CD14-positive monocyte (primary cell): Measurements from ENCODE around the gene EXD3. TPM values are rescaled to one million over a fixed set of nuclear protein-coding genes. Genes with fewer than 3 reads are reported as not detected.

Experiments
- DNase-seq, 3 donors: peaks; one replicate each; pipeline ENCODE4 v3.0.0-alpha.2; 2011 to 2022
- H2AFZ ChIP-seq: 2 replicates; pipeline ENCODE4 v1.6.0; 2012; ENCODE audit warnings: mild to moderate bottlenecking, low read depth, low read length, inconsistent platforms; ENCODE audit not compliant: insufficient read depth, poor library complexity, severe bottlenecking
- H3K27ac ChIP-seq, 2 donors: 1 replicate in 1 of 2; 2 replicates in 1 of 2; pipeline ENCODE4 v1.5.1; 2012 to 2013; ENCODE audit warnings: low read length in 2 of 2, control low read depth in 1 of 2, inconsistent platforms in 1 of 2, low read depth in 1 of 2, mild to moderate bottlenecking in 1 of 2
- H3K27me3 ChIP-seq, 2 donors: one replicate each; pipeline versions ENCODE4 v1.6.0 to v1.6.1; 2011 to 2013; ENCODE audit warnings: low read length in 2 of 2; ENCODE audit not compliant: control insufficient read depth in 2 of 2, insufficient read depth in 2 of 2
- H3K36me3 ChIP-seq, 2 donors: replicated peaks in 1 of 2; 1 replicate in 1 of 2; 2 replicates in 1 of 2; pipeline versions ENCODE4 v1.5.1 to v1.6.1; 2012 to 2013; ENCODE audit warnings: low read length in 2 of 2, control low read depth in 1 of 2, inconsistent platforms in 1 of 2, mild to moderate bottlenecking in 1 of 2; ENCODE audit not compliant: insufficient read depth in 2 of 2, control insufficient read depth in 1 of 2
- H3K4me1 ChIP-seq, 2 donors: 1 replicate in 1 of 2; 2 replicates in 1 of 2; pipeline versions ENCODE4 v1.5.1 to v1.6.1; 2012 to 2013; ENCODE audit warnings: low read length in 2 of 2, control low read depth in 1 of 2, inconsistent platforms in 1 of 2, mild to moderate bottlenecking in 1 of 2, moderate library complexity in 1 of 2; ENCODE audit not compliant: insufficient read depth in 2 of 2, control insufficient read depth in 1 of 2
- H3K4me2 ChIP-seq: replicated peaks from 2 replicates; pipeline ENCODE3; 2012; ENCODE audit warnings: low read length, moderate library complexity, mild to moderate bottlenecking; ENCODE audit not compliant: poor library complexity, severe bottlenecking; ENCODE audit errors: extremely low read depth
- H3K4me3 ChIP-seq, 3 experiments: fragments of 200-600 bp in 1 of 3; sonication (generic) in 1 of 3; replicated peaks in 1 of 3; 1 replicate in 2 of 3; 2 replicates in 1 of 3; pipeline ENCODE4 v1.5.1; 2011 to 2013; ENCODE audit warnings: low read length in 3 of 3, mild to moderate bottlenecking in 3 of 3, control low read depth in 2 of 3, low read depth in 2 of 3, inconsistent platforms in 1 of 3, moderate library complexity in 1 of 3
- H3K79me2 ChIP-seq: 2 replicates; pipeline ENCODE4 v1.6.0; 2012; ENCODE audit warnings: mild to moderate bottlenecking, control low read depth, inconsistent platforms, low read length, moderate library complexity; ENCODE audit not compliant: insufficient read depth
- H3K9ac ChIP-seq: 2 replicates; pipeline ENCODE4 v1.6.0; 2017; ENCODE audit warnings: low read length, mild to moderate bottlenecking; ENCODE audit not compliant: insufficient read depth, poor library complexity, severe bottlenecking
- H3K9me3 ChIP-seq, 2 donors: replicated peaks in 1 of 2; 1 replicate in 1 of 2; 2 replicates in 1 of 2; pipeline versions ENCODE4 v1.5.1 to v1.6.1; 2012 to 2013; ENCODE audit warnings: low read length in 2 of 2, control low read depth in 1 of 2; ENCODE audit not compliant: control insufficient read depth in 1 of 2, insufficient read depth in 1 of 2
- H4K20me1 ChIP-seq: 2 replicates; pipeline ENCODE4 v1.6.0; 2012; ENCODE audit warnings: mild to moderate bottlenecking, low read length, control low read depth, moderate library complexity; ENCODE audit not compliant: insufficient read depth
- H3K27ac Mint-ChIP-seq, 7 donors: one replicate each; pipeline ENCODE4 v1.8.0; 2020; ENCODE audit warnings: mild to moderate bottlenecking in 7 of 7, mixed read lengths in 7 of 7, moderate library complexity in 6 of 7, inconsistent platforms in 2 of 7
- H3K27me3 Mint-ChIP-seq, 3 donors: one replicate each; pipeline ENCODE4 v1.8.0; 2021 to 2022; ENCODE audit warnings: low read depth in 3 of 3, mild to moderate bottlenecking in 3 of 3, mixed read lengths in 3 of 3, moderate library complexity in 3 of 3, inconsistent platforms in 1 of 3
- H3K36me3 Mint-ChIP-seq, 2 donors: one replicate each; pipeline ENCODE4 v1.8.0; 2020; ENCODE audit warnings: mixed read lengths in 2 of 2, inconsistent platforms in 1 of 2, mild to moderate bottlenecking in 1 of 2
- H3K4me1 Mint-ChIP-seq: one replicate; pipeline ENCODE4 v1.8.0; 2020; ENCODE audit warnings: mild to moderate bottlenecking, mixed read lengths
- H3K4me3 Mint-ChIP-seq, 2 donors: one replicate each; pipeline ENCODE4 v1.8.0; 2020; ENCODE audit warnings: mild to moderate bottlenecking in 2 of 2, mixed read lengths in 2 of 2, moderate library complexity in 1 of 2
- H3K9me3 Mint-ChIP-seq, 7 donors: one replicate each; pipeline ENCODE4 v1.8.0; 2020 to 2022; ENCODE audit warnings: mixed read lengths in 7 of 7, mild to moderate bottlenecking in 6 of 7, moderate library complexity in 6 of 7, inconsistent platforms in 2 of 7
- WGBS: methylation state at CpG from one replicate; pipeline ENCODE4 v1.1.5; 2013; ENCODE audit warnings: missing lambda C conversion rate; ENCODE audit not compliant: insufficient coverage; 5-methylcytosine and 5-hydroxymethylcytosine counted together
- intact Hi-C, 2 donors: fragments of 100-400 bp; cut with micrococcal nuclease; formaldehyde crosslinking; loops; one replicate each; pipeline versions ENCODE4 v1.15.0 to v1.15.1; 2023
- polyA plus RNA-seq, 3 donors: library from polyadenylated mRNA; depleted of rRNA in 1 of 3; unstranded in 2 of 3; stranded (reverse) in 1 of 3; fragments of 300-500 nt in 2 of 3; fragments of >200 nt in 1 of 3; fragmentation: Illumina TruSeq in 2 of 3; gene quantifications; 1 replicate in 2 of 3; 2 replicates in 1 of 3; pipeline ENCODE4 v1.2.3, GENCODE V29; 2012 to 2021
- TF ChIP-seq, protein P1 (sequence below): fragments of 200-600 bp; IDR thresholded peaks from one replicate; pipeline ENCODE4 v1.8.0; 2022; ENCODE audit warnings: antibody characterized with exemption, mild to moderate bottlenecking

Gene EXD3
- polyA plus RNA-seq, 3 donors, result 2.0 to 10.8 (median 3.0) TPM

DNA sequence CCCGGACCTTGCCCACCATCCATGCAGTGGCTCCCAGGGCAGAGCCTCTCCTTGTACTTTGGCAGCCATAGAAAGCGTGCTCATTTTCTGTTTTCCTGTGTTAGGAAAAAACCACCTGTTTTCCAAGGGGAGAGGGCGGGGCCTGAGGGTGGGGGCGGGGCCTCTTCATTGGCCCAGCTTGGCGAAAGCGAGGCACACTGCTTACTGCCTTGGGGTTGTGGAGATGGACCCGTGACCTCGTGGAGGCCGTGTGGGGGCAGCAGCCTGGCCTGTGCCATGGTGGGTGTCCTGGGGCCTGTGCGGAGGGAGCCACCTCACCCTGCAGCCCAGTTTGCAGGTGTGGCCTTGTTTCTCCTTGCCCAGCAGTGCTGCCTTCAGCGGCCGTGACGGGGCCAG lies 149.9 kb downstream of the EXD3 start:
- peaks cover 44 to 57% of the 10 kb centered on the region in 2 donors for H3K4me1 ChIP-seq
- H4K20me1 ChIP-seq, result peaks cover 29% of the 10 kb centered on the region
- H3K9ac ChIP-seq, result no peak overlapping the region
- H3K27ac ChIP-seq, result no peak overlapping the region
- WGBS, result 95% methylated on average over 13 of the region's 13 CpGs
- no peak overlapping the region for H3K4me3 ChIP-seq
- peaks cover 0 to 4% (median 2%) of the 10 kb centered on the region in 3 donors for H3K27me3 Mint-ChIP-seq
- DNase-seq, result no peak
- H3K4me1 Mint-ChIP-seq, result peaks cover 50% of the 10 kb centered on the region
- H3K27ac Mint-ChIP-seq, result no peak overlapping the region
- peaks cover 22 to 53% of the 10 kb centered on the region in 2 donors for H3K36me3 Mint-ChIP-seq
- no peak overlapping the region for H3K4me3 Mint-ChIP-seq
- intact Hi-C loops, result no loop called here
- no peaks in the 10 kb centered on the region for H3K9me3 Mint-ChIP-seq
- peaks cover 22% of the 10 kb centered on the region for H3K79me2 ChIP-seq
- H3K9me3 ChIP-seq, result no peaks in the 10 kb centered on the region
- H3K27me3 ChIP-seq, result no peaks in the 10 kb centered on the region
- H2AFZ ChIP-seq, result no peak overlapping the region
- H3K4me2 ChIP-seq, result no peak overlapping the region
- TF ChIP-seq, protein P1, sequence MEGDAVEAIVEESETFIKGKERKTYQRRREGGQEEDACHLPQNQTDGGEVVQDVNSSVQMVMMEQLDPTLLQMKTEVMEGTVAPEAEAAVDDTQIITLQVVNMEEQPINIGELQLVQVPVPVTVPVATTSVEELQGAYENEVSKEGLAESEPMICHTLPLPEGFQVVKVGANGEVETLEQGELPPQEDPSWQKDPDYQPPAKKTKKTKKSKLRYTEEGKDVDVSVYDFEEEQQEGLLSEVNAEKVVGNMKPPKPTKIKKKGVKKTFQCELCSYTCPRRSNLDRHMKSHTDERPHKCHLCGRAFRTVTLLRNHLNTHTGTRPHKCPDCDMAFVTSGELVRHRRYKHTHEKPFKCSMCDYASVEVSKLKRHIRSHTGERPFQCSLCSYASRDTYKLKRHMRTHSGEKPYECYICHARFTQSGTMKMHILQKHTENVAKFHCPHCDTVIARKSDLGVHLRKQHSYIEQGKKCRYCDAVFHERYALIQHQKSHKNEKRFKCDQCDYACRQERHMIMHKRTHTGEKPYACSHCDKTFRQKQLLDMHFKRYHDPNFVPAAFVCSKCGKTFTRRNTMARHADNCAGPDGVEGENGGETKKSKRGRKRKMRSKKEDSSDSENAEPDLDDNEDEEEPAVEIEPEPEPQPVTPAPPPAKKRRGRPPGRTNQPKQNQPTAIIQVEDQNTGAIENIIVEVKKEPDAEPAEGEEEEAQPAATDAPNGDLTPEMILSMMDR, result no peak
- H3K36me3 ChIP-seq, result peaks cover 16 to 56% of the 10 kb centered on the region in 2 donors

DNA sequence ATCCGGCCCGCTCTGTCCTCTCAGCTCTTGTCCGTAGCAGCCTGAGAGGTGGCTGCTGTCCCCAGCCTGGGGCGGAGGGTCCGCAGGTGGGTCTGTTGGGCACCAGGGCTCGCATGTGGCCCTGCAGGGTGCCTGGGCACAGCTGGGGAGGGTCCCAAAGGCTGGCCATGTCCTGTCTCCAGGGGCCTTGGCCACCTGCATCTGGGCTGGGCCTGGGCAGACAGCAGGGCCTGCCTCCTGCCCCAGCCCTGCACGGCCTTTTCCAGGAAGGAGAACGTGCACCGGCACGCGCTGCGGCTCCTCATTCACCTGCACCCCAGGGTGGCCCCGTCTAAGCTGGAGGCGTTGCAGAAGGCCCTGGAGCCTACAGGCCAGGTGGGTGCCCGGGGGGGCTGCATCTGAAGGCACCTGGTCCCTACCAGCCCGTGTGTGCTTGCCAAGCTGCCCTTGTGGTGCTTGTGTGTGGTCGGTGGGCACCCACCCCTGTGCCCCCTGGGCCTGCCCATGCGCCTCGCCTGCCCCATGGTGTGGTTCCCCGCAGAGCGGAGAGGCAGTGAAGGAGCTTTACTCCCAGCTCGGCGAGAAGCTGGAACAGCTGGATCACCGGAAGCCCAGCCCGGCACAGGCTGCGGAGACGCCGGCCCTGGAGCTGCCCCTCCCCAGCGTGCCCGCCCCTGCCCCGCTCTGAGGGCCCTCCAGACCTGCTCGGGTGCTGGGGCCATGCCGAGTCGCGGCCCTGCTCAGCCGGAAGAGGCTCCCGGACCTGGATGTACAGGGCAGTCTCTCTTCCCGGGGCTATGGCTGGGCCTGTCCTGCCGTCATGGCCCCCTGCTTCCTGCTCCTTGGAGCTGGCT lies 150.5 kb downstream of the EXD3 start:
- peaks cover 50 to 57% of the 10 kb centered on the region in 2 donors for H3K4me1 ChIP-seq
- peaks cover 56% of the 10 kb centered on the region for H3K4me1 Mint-ChIP-seq
- H3K4me3 Mint-ChIP-seq, result no peak overlapping the region
- no peak overlapping the region for H3K4me3 ChIP-seq
- no peak overlapping the region for H2AFZ ChIP-seq
- no peaks in the 10 kb centered on the region for H3K9me3 ChIP-seq
- H3K27ac Mint-ChIP-seq, result no peak overlapping the region
- peaks cover 16 to 60% of the 10 kb centered on the region in 2 donors for H3K36me3 ChIP-seq
- H3K79me2 ChIP-seq, result peaks cover 18% of the 10 kb centered on the region
- 93% methylated on average over 39 of the region's 39 CpGs for WGBS
- H3K9me3 Mint-ChIP-seq, result no peaks in the 10 kb centered on the region
- H4K20me1 ChIP-seq, result peaks cover 24% of the 10 kb centered on the region
- H3K27me3 Mint-ChIP-seq, result peaks cover 0 to 4% (median 2%) of the 10 kb centered on the region in 3 donors
- H3K27ac ChIP-seq, result no peak overlapping the region
- no peak overlapping the region for H3K4me2 ChIP-seq
- H3K9ac ChIP-seq, result no peak overlapping the region
- H3K36me3 Mint-ChIP-seq, result peaks cover 26 to 59% of the 10 kb centered on the region in 2 donors
- TF ChIP-seq, protein P1, result no peak
- no peaks in the 10 kb centered on the region for H3K27me3 ChIP-seq
- DNase-seq, result no peak
- intact Hi-C loops, result no loop called here
